Measurements from ENCODE around the gene POLR3A.
"Not testable (repeated sequence)": the region's sequence is repeated elsewhere in the genome, so short reads cannot be mapped to it uniquely, and the experiment has no call there.

The POLR3A gene

GRCh38 chr10:78029269-78030226 is at the start of gene POLR3A:
Gene POLR3A, minus strand, starts transcription at chr10:78029515. Its CDS starts 108 bp downstream, at chr10:78029407.
- DNase-seq (ENCODE audit: low spot score) = peak; percentile 87

- DNase-seq (ENCODE audit: low spot score) = no peak
Observed at GRCh38 chr10:78078539-78079330, 49.4 kb upstream of the POLR3A start.

GRCh38 chr10:78075806-78076205 is 46.5 kb upstream of the POLR3A start:
- not testable (repeated sequence) for DNase-seq (ENCODE audit: low spot score)

GRCh38 chr10:78072504-78072903 is 43.2 kb upstream of the POLR3A start:
- no peak for DNase-seq (ENCODE audit: low spot score)

- DNase-seq (ENCODE audit: low spot score) = no peak
Observed at GRCh38 chr10:78071857-78072179, 42.5 kb upstream of the POLR3A start.

GRCh38 chr10:78071140-78071856 is 42.0 kb upstream of the POLR3A start:
- no peak for DNase-seq (ENCODE audit: low spot score)

- no peak for DNase-seq (ENCODE audit: low spot score)
Observed at GRCh38 chr10:78070726-78071125, 41.4 kb upstream of the POLR3A start.

GRCh38 chr10:78070064-78070463 is 40.7 kb upstream of the POLR3A start:
- DNase-seq (ENCODE audit: low spot score) = not testable (repeated sequence)

GRCh38 chr10:78069151-78069550 is 39.8 kb upstream of the POLR3A start:
- DNase-seq (ENCODE audit: low spot score) = no peak

GRCh38 chr10:78066728-78067430 is 37.6 kb upstream of the POLR3A start:
- no peak for DNase-seq (ENCODE audit: low spot score)

GRCh38 chr10:78066012-78066411 is 36.7 kb upstream of the POLR3A start:
- no peak for DNase-seq (ENCODE audit: low spot score)

- DNase-seq (ENCODE audit: low spot score) = no peak
Observed at GRCh38 chr10:78065611-78066010, 36.3 kb upstream of the POLR3A start.

- DNase-seq (ENCODE audit: low spot score) = not testable (repeated sequence)
Observed at GRCh38 chr10:78064919-78065318, 35.6 kb upstream of the POLR3A start.

GRCh38 chr10:78063236-78063635 is 33.9 kb upstream of the POLR3A start:
- DNase-seq (ENCODE audit: low spot score) = no peak

GRCh38 chr10:78062296-78062695 is 33.0 kb upstream of the POLR3A start:
- no peak for DNase-seq (ENCODE audit: low spot score)

- DNase-seq (ENCODE audit: low spot score) = no peak
Observed at GRCh38 chr10:78059906-78060702, 30.8 kb upstream of the POLR3A start.

- DNase-seq (ENCODE audit: low spot score) = no peak
Observed at GRCh38 chr10:78058562-78058961, 29.2 kb upstream of the POLR3A start.

- DNase-seq (ENCODE audit: low spot score) = no peak
Observed at GRCh38 chr10:78053211-78053868, 24.0 kb upstream of the POLR3A start.

- DNase-seq (ENCODE audit: low spot score) = no peak
Observed at GRCh38 chr10:78049851-78050250, 20.5 kb upstream of the POLR3A start.

- DNase-seq (ENCODE audit: low spot score) = peak; percentile 87
Observed at GRCh38 chr10:78047314-78047891, 18.1 kb upstream of the POLR3A start.
